ENCODE measurements around the gene SV2C.

- TF ChIP-seq CTCF (IDR thresholded peaks at IDR 0.05) (no peak), POLR2A (IDR thresholded peaks at IDR 0.05) (no peak)
Measured at GRCh38 chr5:76069061-76069735, 14.0 kb upstream of the SV2C start.
